Fibroblast of lung (primary cell): ENCODE data around the gene HIPK4. TPM values are rescaled to one million over a fixed set of nuclear protein-coding genes. Genes with fewer than 3 reads are reported as not detected.
"Not testable (repeated sequence)": the region's sequence is repeated elsewhere in the genome, so short reads cannot be mapped to it uniquely, and the experiment has no call there.

Source experiments
- DNase-seq, 2 donors: peaks; one replicate each; pipeline versions ENCODE4 v3.0.0 to v3.0.0-alpha.2; 2010; ENCODE audit warnings: low read depth in 2 of 2
- H2AFZ ChIP-seq: 2 replicates; pipeline ENCODE4 v1.5.1; 2012; ENCODE audit warnings: low read length, control low read depth, inconsistent platforms
- H3K27ac ChIP-seq: 2 replicates; pipeline ENCODE4 v1.5.1; 2011; ENCODE audit warnings: low read length, control low read depth; ENCODE audit not compliant: insufficient read depth
- H3K27me3 ChIP-seq: 2 replicates; pipeline ENCODE4 v1.5.1; 2011; ENCODE audit warnings: mild to moderate bottlenecking, low read length; ENCODE audit not compliant: control insufficient read depth, insufficient read depth
- H3K36me3 ChIP-seq: 2 replicates; pipeline ENCODE4 v1.5.1; 2011; ENCODE audit warnings: low read length; ENCODE audit not compliant: control insufficient read depth, insufficient read depth
- H3K4me1 ChIP-seq: 2 replicates; pipeline ENCODE4 v1.5.1; 2011; ENCODE audit warnings: low read length; ENCODE audit not compliant: control insufficient read depth, insufficient read depth; ENCODE audit errors: extremely low read depth
- H3K4me2 ChIP-seq: 2 replicates; pipeline ENCODE4 v1.5.1; 2011; ENCODE audit warnings: low read length, control low read depth; ENCODE audit not compliant: insufficient read depth; ENCODE audit errors: extremely low read depth
- H3K4me3 ChIP-seq, 4 experiments: fragments of 200-600 bp in 1 of 4; sonication (generic) in 1 of 4; replicated peaks in 1 of 4; 2 replicates each; pipeline ENCODE4 v1.5.1; 2011 to 2016; ENCODE audit warnings: low read length in 4 of 4, low read depth in 3 of 4, mild to moderate bottlenecking in 3 of 4, control low read depth in 2 of 4, inconsistent platforms in 1 of 4, mixed read lengths in 1 of 4; ENCODE audit not compliant: insufficient read depth in 1 of 4; ENCODE audit errors: control extremely low read depth in 1 of 4
- H3K79me2 ChIP-seq: 2 replicates; pipeline ENCODE4 v1.5.1; 2012; ENCODE audit warnings: mild to moderate bottlenecking, low read length, inconsistent platforms; ENCODE audit not compliant: control insufficient read depth, insufficient read depth
- H3K9ac ChIP-seq: 2 replicates; pipeline ENCODE4 v1.5.1; 2011; ENCODE audit warnings: mild to moderate bottlenecking, low read length, control low read depth; ENCODE audit not compliant: insufficient read depth
- H3K9me3 ChIP-seq: 2 replicates; pipeline ENCODE4 v1.5.1; 2012; ENCODE audit warnings: low read depth, low read length; ENCODE audit not compliant: control insufficient read depth, insufficient read depth
- H4K20me1 ChIP-seq: 2 replicates; pipeline ENCODE4 v1.5.1; 2011; ENCODE audit warnings: low read length; ENCODE audit not compliant: control insufficient read depth, insufficient read depth; ENCODE audit errors: extremely low read depth
- EZH2 ChIP-seq: IDR thresholded peaks from 2 replicates; pipeline ENCODE4 v1.5.1; 2012; ENCODE audit warnings: low read length, control low read depth, mild to moderate bottlenecking; ENCODE audit errors: missing control alignments
- polyA plus RNA-seq, 2 donors: library from polyadenylated mRNA; depleted of rRNA in 1 of 2; stranded (reverse) in 1 of 2; unstranded in 1 of 2; fragments of >200 nt; gene quantifications; 2 replicates each; pipeline ENCODE4 v1.2.1, GENCODE V29; 2011 to 2012; ENCODE audit warnings: missing spikeins in 1 of 2
- total RNA-seq: library from RNA; depleted of rRNA; stranded (reverse); fragments of >200 nt; gene quantifications from 2 replicates; pipeline ENCODE4 v1.2.1, GENCODE V29; 2014
- TF ChIP-seq, protein P1 (sequence below), 2 donors: IDR thresholded peaks in 1 of 2; conservative IDR thresholded peaks in 1 of 2; 1 replicate in 1 of 2; 2 replicates in 1 of 2; pipeline ENCODE4 v1.5.1; 2011 to 2012; ENCODE audit warnings: low read length in 2 of 2, control low read depth in 1 of 2, inconsistent platforms in 1 of 2, low read depth in 1 of 2, mild to moderate bottlenecking in 1 of 2

The HIPK4 gene
- total and polyA plus RNA-seq, 2 donors (not counting 1 experiment from before 2014, with no cell fraction given): 0.05 to 0.17 TPM

DNA sequence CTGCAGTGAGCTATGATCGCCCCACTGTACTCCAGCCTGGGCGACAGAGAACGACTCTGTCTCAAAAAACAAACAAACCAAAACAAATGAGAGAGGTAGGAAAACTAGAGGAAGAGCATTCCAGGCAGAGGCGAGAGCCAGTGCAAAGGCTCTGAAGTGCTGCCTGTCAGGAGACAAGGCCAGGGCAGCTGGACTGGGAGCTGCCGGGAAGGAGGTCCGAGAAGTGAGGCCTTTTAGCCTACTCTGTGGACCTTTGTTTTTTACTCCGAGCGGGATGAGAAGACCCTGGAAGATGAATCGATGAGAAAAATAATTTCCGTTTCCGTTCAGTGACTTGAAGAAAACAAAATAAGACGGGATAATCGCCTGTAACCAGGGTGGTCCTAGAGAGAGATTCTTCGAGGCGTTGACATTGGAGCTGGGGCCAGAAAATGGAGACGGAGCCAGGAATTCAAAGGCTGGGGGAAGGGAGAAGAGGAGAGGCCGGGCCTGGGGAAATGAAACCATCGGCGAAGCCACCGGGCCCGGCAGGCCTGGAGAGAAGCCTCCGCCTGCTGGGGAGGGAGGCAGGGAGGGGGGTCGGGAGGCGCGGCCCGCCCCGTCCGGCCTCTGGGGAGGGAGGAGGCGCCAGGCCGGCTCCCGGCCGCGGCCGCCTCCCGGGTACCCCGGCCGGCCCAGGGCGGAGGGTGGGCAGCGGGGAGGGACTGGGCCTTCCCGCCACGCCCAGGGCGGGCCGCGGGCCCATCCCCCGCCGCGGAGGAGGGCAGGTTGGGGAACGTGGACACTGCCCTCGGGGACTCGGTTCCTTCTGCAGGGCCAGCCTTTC lies 43.6 kb upstream of the HIPK4 start:
- peak overlapping the region; percentile 62 for H2AFZ ChIP-seq
- H3K79me2 ChIP-seq: no peaks in the 10 kb centered on the region
- H3K4me3 ChIP-seq: peak overlapping the region; percentile 28 to 48 (median 46)
- H3K4me1 ChIP-seq: peaks cover 3% of the 10 kb centered on the region
- H4K20me1 ChIP-seq: no peaks in the 10 kb centered on the region
- TF ChIP-seq EZH2: no peak
- TF ChIP-seq, protein P1, sequence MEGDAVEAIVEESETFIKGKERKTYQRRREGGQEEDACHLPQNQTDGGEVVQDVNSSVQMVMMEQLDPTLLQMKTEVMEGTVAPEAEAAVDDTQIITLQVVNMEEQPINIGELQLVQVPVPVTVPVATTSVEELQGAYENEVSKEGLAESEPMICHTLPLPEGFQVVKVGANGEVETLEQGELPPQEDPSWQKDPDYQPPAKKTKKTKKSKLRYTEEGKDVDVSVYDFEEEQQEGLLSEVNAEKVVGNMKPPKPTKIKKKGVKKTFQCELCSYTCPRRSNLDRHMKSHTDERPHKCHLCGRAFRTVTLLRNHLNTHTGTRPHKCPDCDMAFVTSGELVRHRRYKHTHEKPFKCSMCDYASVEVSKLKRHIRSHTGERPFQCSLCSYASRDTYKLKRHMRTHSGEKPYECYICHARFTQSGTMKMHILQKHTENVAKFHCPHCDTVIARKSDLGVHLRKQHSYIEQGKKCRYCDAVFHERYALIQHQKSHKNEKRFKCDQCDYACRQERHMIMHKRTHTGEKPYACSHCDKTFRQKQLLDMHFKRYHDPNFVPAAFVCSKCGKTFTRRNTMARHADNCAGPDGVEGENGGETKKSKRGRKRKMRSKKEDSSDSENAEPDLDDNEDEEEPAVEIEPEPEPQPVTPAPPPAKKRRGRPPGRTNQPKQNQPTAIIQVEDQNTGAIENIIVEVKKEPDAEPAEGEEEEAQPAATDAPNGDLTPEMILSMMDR (conservative IDR thresholded peaks at IDR 0.05 in 1 of 2, IDR thresholded peaks at IDR 0.05 in 1 of 2; ENCODE audit: low read depth in 1 of 2, low read length in 2 of 2): no peak
- H3K9me3 ChIP-seq: no peaks in the 10 kb centered on the region
- H3K4me2 ChIP-seq: peak overlapping the region; percentile 90
- peaks cover 2% of the 10 kb centered on the region for H3K36me3 ChIP-seq
- peak; percentile 91 for DNase-seq
- H3K27me3 ChIP-seq: no peaks in the 10 kb centered on the region
- H3K9ac ChIP-seq: peak overlapping the region; percentile 57
- peak overlapping the region; percentile 85 for H3K27ac ChIP-seq

DNA sequence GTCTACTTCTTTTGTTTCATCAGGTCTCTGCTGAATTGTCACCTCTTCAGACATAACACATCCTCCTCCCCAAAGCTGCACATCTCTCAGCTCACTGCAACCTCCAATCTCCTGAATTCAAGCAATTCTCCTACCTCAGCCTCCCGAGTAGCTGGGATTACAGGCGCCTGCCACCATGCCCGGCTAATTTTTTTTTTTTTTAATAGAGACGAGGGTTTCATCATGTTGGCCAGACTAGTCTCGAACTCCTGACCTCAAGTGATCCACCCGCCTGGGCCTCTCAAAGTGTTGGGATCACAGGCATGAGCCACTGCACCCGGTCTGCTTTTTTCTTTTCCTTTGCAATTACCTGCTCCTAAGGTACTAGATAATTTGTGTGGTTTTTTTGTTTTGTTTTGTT lies 42.8 kb upstream of the HIPK4 start:
- H3K79me2 ChIP-seq, H2AFZ ChIP-seq, H3K36me3 ChIP-seq, H4K20me1 ChIP-seq, DNase-seq, H3K27me3 ChIP-seq, H3K9ac ChIP-seq, H3K9me3 ChIP-seq, H3K4me1 ChIP-seq: not testable (repeated sequence)
- H3K4me3 ChIP-seq: peak overlapping the region in 3 of 4 experiments; percentile 28 to 48 (median 45)
- peak overlapping the region; percentile 59 for H3K4me2 ChIP-seq
- H3K27ac ChIP-seq: peak overlapping the region; percentile 85

DNA sequence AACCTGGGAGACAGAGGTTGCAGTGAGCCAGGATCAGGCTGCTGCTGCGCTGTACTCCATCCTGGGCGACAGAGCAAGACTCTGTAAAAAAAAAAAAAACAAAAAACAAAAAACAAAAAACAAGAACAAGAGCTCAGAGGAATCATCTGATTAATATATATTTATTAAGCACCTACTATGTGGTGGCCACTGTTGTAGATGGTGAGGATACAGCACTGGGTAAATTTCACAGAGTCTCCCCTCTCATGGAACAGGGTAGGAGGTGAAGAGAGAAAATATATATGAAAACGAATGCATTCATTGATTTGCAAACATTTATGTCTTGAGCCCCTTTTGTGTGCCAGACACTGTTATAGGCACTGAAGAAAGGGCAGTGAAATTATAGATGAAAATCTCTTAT lies 41.7 kb upstream of the HIPK4 start:
- H3K27me3 ChIP-seq: no peaks in the 10 kb centered on the region
- no peaks in the 10 kb centered on the region for H4K20me1 ChIP-seq
- H2AFZ ChIP-seq: no peak overlapping the region
- H3K79me2 ChIP-seq: no peaks in the 10 kb centered on the region
- no peaks in the 10 kb centered on the region for H3K36me3 ChIP-seq
- no peak overlapping the region for H3K4me2 ChIP-seq
- no peak overlapping the region for H3K9ac ChIP-seq
- no peak for DNase-seq
- no peak overlapping the region for H3K4me3 ChIP-seq
- peaks cover 3% of the 10 kb centered on the region for H3K4me1 ChIP-seq
- no peaks in the 10 kb centered on the region for H3K9me3 ChIP-seq
- TF ChIP-seq EZH2: no peak
- TF ChIP-seq, protein P1 (conservative IDR thresholded peaks at IDR 0.05 in 1 of 2, IDR thresholded peaks at IDR 0.05 in 1 of 2; ENCODE audit: low read depth in 1 of 2, low read length in 2 of 2): no peak
- no peak overlapping the region for H3K27ac ChIP-seq

DNA sequence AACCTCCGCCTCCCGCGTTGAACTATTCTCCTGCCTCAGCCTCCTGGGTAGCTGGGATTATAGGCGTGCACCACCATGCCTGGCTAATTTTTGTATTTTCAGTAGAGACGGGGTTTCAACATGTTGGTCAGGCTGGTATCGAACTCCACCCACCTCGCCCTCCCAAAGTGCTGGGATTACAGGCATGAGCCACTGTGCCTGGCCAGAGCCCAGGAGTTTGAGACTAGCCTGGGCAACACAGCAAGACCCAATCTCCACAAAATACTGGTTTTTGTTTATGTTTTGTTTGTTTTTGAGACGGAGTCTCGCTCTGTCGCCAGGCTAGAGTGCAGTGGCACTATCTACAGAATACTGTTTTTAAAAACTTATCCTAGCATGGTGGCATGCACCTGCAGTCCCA lies 40.3 kb upstream of the HIPK4 start:
- H3K36me3 ChIP-seq, H2AFZ ChIP-seq, H3K27me3 ChIP-seq, H4K20me1 ChIP-seq, DNase-seq, H3K4me3 ChIP-seq, H3K79me2 ChIP-seq, H3K4me2 ChIP-seq, H3K4me1 ChIP-seq, H3K9me3 ChIP-seq, H3K27ac ChIP-seq, H3K9ac ChIP-seq: not testable (repeated sequence)

DNA sequence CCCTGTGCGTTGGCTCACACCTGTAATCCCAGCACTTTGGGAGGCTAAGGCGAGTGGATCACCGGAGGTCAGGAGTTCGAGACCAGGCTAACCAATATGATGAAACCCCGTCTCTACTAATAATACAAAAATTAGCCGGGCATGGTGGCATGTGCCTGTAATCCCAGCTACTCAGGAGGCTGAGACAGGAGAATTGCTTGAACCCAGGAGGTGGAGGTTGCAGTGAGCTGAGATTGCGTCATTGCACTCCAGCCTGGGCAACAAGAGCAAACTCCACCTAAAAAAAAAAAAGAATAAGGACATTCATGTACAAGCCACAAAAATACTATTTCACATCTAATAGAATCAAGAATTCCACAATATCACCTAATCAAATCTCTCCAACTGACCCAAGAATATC lies 38.2 kb upstream of the HIPK4 start:
- not testable (repeated sequence) for H4K20me1 ChIP-seq, H3K9ac ChIP-seq, H3K4me3 ChIP-seq, H3K9me3 ChIP-seq, H3K4me2 ChIP-seq, H3K4me1 ChIP-seq, H3K36me3 ChIP-seq, H3K27ac ChIP-seq, DNase-seq, H2AFZ ChIP-seq, H3K27me3 ChIP-seq
- H3K79me2 ChIP-seq: peaks cover 20% of the 10 kb centered on the region
